Upper lobe of left lung (tissue), 6 donors: Measurements from ENCODE around the gene FCN3. TPM values are rescaled to one million over a fixed set of nuclear protein-coding genes. Genes with fewer than 3 reads are reported as not detected.

Experiments
- ATAC-seq, 2 donors: fragments of 200-7000 bp; cut with Tn5 transposase; one replicate each; pipeline ENCODE4 v1.9.1; 2022; ENCODE audit warnings: mild to moderate bottlenecking in 2 of 2, moderate library complexity in 2 of 2; ENCODE audit not compliant: low FRiP score in 2 of 2
- DNase-seq, 2 donors: peaks; one replicate each; pipeline ENCODE4 v3.0.0-alpha.2; 2019 to 2020
- H3K27ac ChIP-seq, 4 donors: fragments of 200-600 bp; sonication (generic); one replicate each; pipeline ENCODE4 v1.5.1; 2016 to 2019
- H3K27me3 ChIP-seq, 4 donors: fragments of 200-600 bp; sonication (generic); one replicate each; pipeline ENCODE4 v1.5.1; 2017 to 2019
- H3K36me3 ChIP-seq, 4 donors: fragments of 200-600 bp; sonication (generic); one replicate each; pipeline ENCODE4 v1.5.1; 2016 to 2019
- H3K4me1 ChIP-seq, 4 donors: fragments of 200-600 bp; sonication (generic); one replicate each; pipeline ENCODE4 v1.5.1; 2018 to 2019
- H3K4me3 ChIP-seq, 4 donors: fragments of 200-600 bp; sonication (generic); one replicate each; pipeline ENCODE4 v1.5.1; 2017 to 2019; ENCODE audit warnings: mild to moderate bottlenecking in 2 of 4, moderate library complexity in 1 of 4
- H3K9me3 ChIP-seq, 4 donors: fragments of 200-600 bp; sonication (generic); one replicate each; pipeline ENCODE4 v1.5.1; 2018 to 2019
- CTCF ChIP-seq, 6 experiments: fragments of 450-650 bp in 4 of 6; fragments of 200-600 bp in 2 of 6; sonication (generic) in 2 of 6; IDR thresholded peaks; one replicate each; pipeline ENCODE4 v1.5.1; 2016 to 2019; ENCODE audit warnings: antibody characterized with exemption in 6 of 6
- EP300 ChIP-seq, 4 donors: sonication (generic); formaldehyde crosslinking; IDR thresholded peaks; one replicate each; pipeline ENCODE4 v1.5.1; 2017; ENCODE audit warnings: antibody characterized with exemption in 4 of 4, control low read depth in 2 of 4
- POLR2A ChIP-seq, 4 donors: fragments of 450-650 bp; IDR thresholded peaks; one replicate each; pipeline ENCODE4 v1.5.1; 2016 to 2017; ENCODE audit warnings: antibody characterized with exemption in 4 of 4, mild to moderate bottlenecking in 2 of 4
- POLR2AphosphoS5 ChIP-seq, 2 donors: sonication (generic); formaldehyde crosslinking; IDR thresholded peaks; one replicate each; pipeline ENCODE4 v1.5.1; 2017; ENCODE audit warnings: antibody characterized with exemption in 2 of 2
- WGBS, 2 donors: methylation state at CpG; one replicate each; pipeline ENCODE4 v1.1.5; 2017 to 2018; 5-methylcytosine and 5-hydroxymethylcytosine counted together
- total RNA-seq, 6 donors: library from RNA; depleted of rRNA in 4 of 6; stranded (reverse); fragments of >200 nt in 4 of 6; gene quantifications; one replicate each; pipeline versions ENCODE4 v1.1.0 to v1.2.1, GENCODE V29; 2016 to 2021
- donor health status: DM: no; HTN: no; CAD: no; lungs with moderate emphysema.
- donor health status: DM: no; HTN: yes; CAD: no; lungs with severe emphysema.

FCN3 gene
- total RNA-seq, 6 donors from 2014 or later: 145 to 1,319 (median 555) TPM

DNA sequence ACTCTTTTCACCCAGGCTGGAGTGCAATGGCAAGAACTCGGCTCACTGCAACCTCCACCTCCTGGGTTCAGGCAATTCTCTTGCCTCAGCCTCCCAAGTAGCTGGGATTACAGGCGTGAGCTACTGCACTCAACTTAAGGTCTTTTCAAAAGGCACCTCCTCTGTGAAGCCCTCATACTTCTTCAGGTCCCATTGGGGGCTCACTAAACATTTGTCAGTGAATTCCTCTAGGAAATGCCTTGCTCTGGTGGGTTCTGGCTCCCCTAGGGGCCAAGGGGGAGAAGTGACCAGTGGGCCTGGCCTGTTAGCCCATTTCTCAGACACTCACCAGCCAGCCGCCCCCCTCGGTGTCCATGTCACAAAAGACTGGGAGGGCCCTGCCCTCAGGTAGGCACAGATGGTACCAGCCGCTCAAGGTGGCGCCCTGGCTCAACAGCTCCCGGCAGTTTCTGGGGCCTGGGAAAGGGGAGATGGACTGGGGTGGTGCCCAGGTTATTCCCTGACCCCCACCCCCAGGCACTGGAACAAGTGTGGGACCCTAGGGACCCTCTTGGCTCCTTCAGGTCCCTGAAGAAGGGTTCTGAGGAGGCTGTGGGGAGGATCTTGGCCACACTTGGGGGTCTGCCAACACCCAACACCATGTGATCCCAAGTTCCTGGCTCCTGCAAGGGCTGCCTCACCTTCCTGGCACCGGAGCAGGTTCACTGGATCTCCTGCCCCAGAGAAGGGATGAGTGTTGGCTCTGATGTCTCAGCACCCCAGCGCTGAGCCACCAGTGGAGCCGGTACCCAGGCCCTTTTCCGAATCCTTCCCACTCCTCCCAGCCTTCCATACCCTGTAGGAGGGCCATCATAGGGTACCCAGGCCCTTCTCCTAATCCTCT, 1.6 kb downstream of the FCN3 start:
- H3K9me3 ChIP-seq: no peaks in the 10 kb centered on the region
- peaks cover 18 to 30% (median 23%) of the 10 kb centered on the region in 4 donors for H3K4me1 ChIP-seq
- H3K27ac ChIP-seq: peak overlapping the region; percentile 64 to 98 (median 84)
- TF ChIP-seq CTCF (IDR thresholded peaks at IDR 0.05): peak in 4 of 6 experiments; percentile 19 to 42 (median 35)
- TF ChIP-seq POLR2AphosphoS5 (IDR thresholded peaks at IDR 0.05): no peak
- 68 to 75% methylated on average over 8 to 9 of the region's 11 CpGs for WGBS, 2 donors
- DNase-seq: no peak
- ATAC-seq: no peak
- peaks cover 0 to 20% (median 0%) of the 10 kb centered on the region in 4 donors for H3K36me3 ChIP-seq
- H3K4me3 ChIP-seq: peak overlapping the region; percentile 32 to 56 (median 38)
- H3K27me3 ChIP-seq: no peaks in the 10 kb centered on the region

GRCh38 chr1:27372022-27372807, 2.4 kb downstream of the FCN3 start:
- DNase-seq (peak in 1 of 2 donors; percentile 66), ATAC-seq (no peak)
- Histone ChIP-seq H3K27me3 (no peaks in the 10 kb centered on the region), H3K27ac (peak overlapping the region; percentile 64 to 98 (median 84)), H3K36me3 (peaks cover 0 to 20% (median 0%) of the 10 kb centered on the region in 4 donors), H3K9me3 (no peaks in the 10 kb centered on the region), H3K4me1 (peaks cover 23 to 36% (median 32%) of the 10 kb centered on the region in 4 donors), H3K4me3 (peak overlapping the region; percentile 18 to 56 (median 38))
- 69 to 83% methylated on average over 19 of the region's 19 CpGs for WGBS, 2 donors
- no peak for TF ChIP-seq POLR2A (IDR thresholded peaks at IDR 0.05)
- no peak for TF ChIP-seq POLR2AphosphoS5 (IDR thresholded peaks at IDR 0.05)
- TF ChIP-seq EP300 (IDR thresholded peaks at IDR 0.05): no peak
- TF ChIP-seq CTCF (IDR thresholded peaks at IDR 0.05): no peak

DNA sequence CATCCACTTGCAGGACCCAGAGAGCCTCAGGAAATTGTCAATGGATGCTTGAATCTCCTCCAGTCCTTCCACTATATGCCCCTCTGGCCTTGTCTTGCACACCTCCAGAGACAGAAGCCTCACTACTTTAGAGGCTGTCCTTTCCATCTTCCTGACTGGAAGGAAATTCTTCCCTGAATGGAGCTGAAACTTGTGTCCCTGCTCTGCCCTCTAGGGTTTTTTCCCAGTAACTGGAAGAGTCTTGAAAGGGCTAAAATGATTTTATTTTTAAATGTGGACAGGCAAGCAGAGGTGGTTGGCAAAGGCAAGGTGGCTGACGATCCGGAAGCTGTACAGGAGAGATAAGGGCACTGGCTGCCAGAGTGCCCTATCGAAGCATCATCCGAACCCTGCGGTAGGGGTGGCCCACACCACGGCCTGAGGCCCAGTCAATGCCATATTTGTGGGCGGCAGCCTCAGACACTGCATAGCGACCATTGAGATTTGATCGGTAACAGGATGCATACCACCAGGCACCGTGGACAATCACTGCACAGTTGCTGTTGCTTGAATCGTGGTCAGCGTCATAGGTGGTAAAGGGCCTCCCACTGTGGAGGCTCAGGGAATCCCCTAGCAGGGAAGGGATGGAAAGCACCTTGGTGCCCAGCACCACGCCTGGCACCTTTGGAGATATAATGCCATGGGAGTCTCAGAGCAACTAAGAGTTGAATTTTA, 5.6 kb downstream of the FCN3 start:
- TF ChIP-seq CTCF (IDR thresholded peaks at IDR 0.05) (peak in 4 of 6 experiments; percentile 14 to 32 (median 20)), POLR2A (IDR thresholded peaks at IDR 0.05) (no peak), EP300 (IDR thresholded peaks at IDR 0.05) (peak in 1 of 4 donors; percentile 4), POLR2AphosphoS5 (IDR thresholded peaks at IDR 0.05) (peak; percentile 49 to 65)
- Histone ChIP-seq H3K4me3 (peak overlapping the region; percentile 11 to 56 (median 38)), H3K27ac (peak overlapping the region; percentile 13 to 98 (median 84)), H3K9me3 (no peaks in the 10 kb centered on the region), H3K4me1 (peaks cover 40 to 44% (median 41%) of the 10 kb centered on the region in 4 donors), H3K27me3 (no peaks in the 10 kb centered on the region), H3K36me3 (peaks cover 2 to 31% (median 5%) of the 10 kb centered on the region in 4 donors)
- ATAC-seq (no peak), DNase-seq (no peak)
- WGBS, 2 donors: 44 to 48% methylated on average over 3 to 13 of the region's 13 CpGs

DNA sequence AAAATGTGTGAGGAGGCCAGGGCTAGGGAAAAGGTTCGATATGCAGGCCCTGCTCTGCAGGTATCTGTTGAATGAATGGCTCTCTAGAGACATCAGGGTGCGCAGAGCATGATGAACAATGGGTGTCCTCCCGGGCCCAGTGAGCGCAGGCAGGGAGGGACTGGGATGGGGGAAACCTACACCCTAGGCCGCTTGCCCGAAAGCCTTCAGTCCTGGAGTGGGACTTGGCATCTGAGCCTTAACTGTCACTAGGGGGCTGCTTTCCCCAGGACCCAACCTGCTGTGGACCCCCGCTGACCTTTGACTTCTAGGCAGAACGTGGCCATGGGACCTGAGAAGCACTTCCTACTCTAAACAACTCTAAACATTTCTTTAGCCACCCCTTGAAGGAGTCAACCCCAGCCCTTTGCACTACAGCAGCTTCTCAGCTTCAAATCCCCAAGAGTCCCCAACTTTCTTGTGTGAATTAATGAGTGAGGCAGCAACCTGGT, 7.4 kb downstream of the FCN3 start:
- 27 to 41% methylated on average over 5 to 8 of the region's 8 CpGs for WGBS, 2 donors
- TF ChIP-seq POLR2AphosphoS5 (IDR thresholded peaks at IDR 0.05) (no peak), POLR2A (IDR thresholded peaks at IDR 0.05) (no peak), EP300 (IDR thresholded peaks at IDR 0.05) (no peak)
- H3K9me3 ChIP-seq: no peaks in the 10 kb centered on the region
- peaks cover 11 to 42% (median 24%) of the 10 kb centered on the region in 4 donors for H3K36me3 ChIP-seq
- DNase-seq: no peak
- peak overlapping the region in 3 of 4 donors; percentile 59 to 92 (median 84) for H3K4me3 ChIP-seq
- H3K27me3 ChIP-seq: no peaks in the 10 kb centered on the region
- H3K27ac ChIP-seq: peak overlapping the region; percentile 93 to 98 (median 98)
- H3K4me1 ChIP-seq: peaks cover 42 to 49% (median 45%) of the 10 kb centered on the region in 4 donors
- ATAC-seq: no peak
